HEK293 (cell line): ENCODE measurements around the gene PLEKHJ1.
A peak's percentile ranks its signal among the peaks of the same experiment; 100 is the strongest.

Experiments
- BCL11B ChIP-seq: fragments of 450-650 bp; formaldehyde crosslinking; IDR thresholded peaks from 2 replicates; pipeline ENCODE4 v1.5.1; 2016; ENCODE audit warnings: low read depth, missing biosample characterization, missing genetic modification characterization
- REPIN1 ChIP-seq: fragments of 450-650 bp; formaldehyde crosslinking; IDR thresholded peaks from 2 replicates; pipeline ENCODE4 v1.5.1; 2017; ENCODE audit warnings: missing biosample characterization, missing genetic modification characterization, low read depth
- SCRT2 ChIP-seq: fragments of 450-650 bp; formaldehyde crosslinking; IDR thresholded peaks from 2 replicates; pipeline ENCODE4 v1.5.1; 2016; ENCODE audit warnings: missing biosample characterization, missing genetic modification characterization
- YY1 ChIP-seq: fragments of 450-650 bp; formaldehyde crosslinking; IDR thresholded peaks from 2 replicates; pipeline ENCODE4 v1.5.1; 2018; ENCODE audit warnings: missing biosample characterization, missing genetic modification characterization
- ZBTB26 ChIP-seq: fragments of 450-650 bp; formaldehyde crosslinking; optimal IDR thresholded peaks from 2 replicates; pipeline ENCODE3; 2016; ENCODE audit warnings: missing biosample characterization, mild to moderate bottlenecking, missing genetic modification characterization
- ZBTB8A ChIP-seq: fragments of 450-650 bp; formaldehyde crosslinking; IDR thresholded peaks from 2 replicates; pipeline ENCODE4 v1.5.1; 2016; ENCODE audit warnings: missing biosample characterization, missing genetic modification characterization
- ZNF138 ChIP-seq: fragments of 450-650 bp; formaldehyde crosslinking; IDR thresholded peaks from 2 replicates; pipeline ENCODE4 v1.5.1; 2016; ENCODE audit warnings: missing biosample characterization, missing genetic modification characterization, borderline replicate concordance
- ZNF140 ChIP-seq: fragments of 450-650 bp; formaldehyde crosslinking; IDR thresholded peaks from 2 replicates; pipeline ENCODE4 v1.5.1; 2016; ENCODE audit warnings: missing biosample characterization, missing genetic modification characterization
- ZNF398 ChIP-seq: fragments of 450-650 bp; formaldehyde crosslinking; IDR thresholded peaks from 2 replicates; pipeline ENCODE4 v1.5.1; 2017; ENCODE audit warnings: missing biosample characterization, missing genetic modification characterization
- ZNF510 ChIP-seq: fragments of 450-650 bp; formaldehyde crosslinking; IDR thresholded peaks from 2 replicates; pipeline ENCODE4 v1.5.1; 2018; ENCODE audit warnings: mild to moderate bottlenecking, missing genetic modification characterization, missing biosample characterization; ENCODE audit not compliant: insufficient replicate concordance
- ZNF548 ChIP-seq: fragments of 450-650 bp; formaldehyde crosslinking; IDR thresholded peaks from 2 replicates; pipeline ENCODE4 v1.5.1; 2016; ENCODE audit warnings: missing biosample characterization, missing genetic modification characterization
- ZNF623 ChIP-seq: fragments of 450-650 bp; formaldehyde crosslinking; IDR thresholded peaks from 2 replicates; pipeline ENCODE4 v1.5.1; 2016; ENCODE audit warnings: missing biosample characterization, missing genetic modification characterization
- ZNF692 ChIP-seq: fragments of 450-650 bp; formaldehyde crosslinking; IDR thresholded peaks from 2 replicates; pipeline ENCODE4 v1.5.1; 2016; ENCODE audit warnings: missing biosample characterization, missing genetic modification characterization
- ZNF768 ChIP-seq: fragments of 450-650 bp; formaldehyde crosslinking; IDR thresholded peaks from 2 replicates; pipeline ENCODE4 v1.5.1; 2018; ENCODE audit warnings: missing biosample characterization, mild to moderate bottlenecking, missing genetic modification characterization
- ZNF837 ChIP-seq: fragments of 450-650 bp; formaldehyde crosslinking; IDR thresholded peaks from 2 replicates; pipeline ENCODE4 v1.5.1; 2016; ENCODE audit warnings: missing biosample characterization, missing genetic modification characterization
- ZXDB ChIP-seq: fragments of 450-650 bp; formaldehyde crosslinking; IDR thresholded peaks from 2 replicates; pipeline ENCODE4 v1.5.1; 2016; ENCODE audit warnings: missing biosample characterization, missing genetic modification characterization
- TF ChIP-seq, protein P1 (sequence below): fragments of 450-650 bp; formaldehyde crosslinking; IDR thresholded peaks from 2 replicates; pipeline ENCODE4 v1.5.1; 2017; ENCODE audit warnings: missing biosample characterization, missing genetic modification characterization
- TF ChIP-seq, protein P2 (sequence below): fragments of 450-650 bp; formaldehyde crosslinking; IDR thresholded peaks from 2 replicates; pipeline ENCODE4 v1.5.1; 2016; ENCODE audit warnings: missing biosample characterization, missing genetic modification characterization, low read depth
- TF ChIP-seq, protein P3 (sequence below): fragments of 450-650 bp; formaldehyde crosslinking; IDR thresholded peaks from 2 replicates; pipeline ENCODE4 v1.5.1; 2017; ENCODE audit warnings: missing biosample characterization, missing genetic modification characterization

Gene PLEKHJ1

GRCh38 chr19:2253106-2254063, 17.3 kb upstream of the PLEKHJ1 start (continued):
- peak; percentile 13; the same call in 1 of the 2 replicates for TF ChIP-seq BCL11B (tag by site-specific recombination)
- TF ChIP-seq ZNF837 (tag by site-specific recombination), result 0 out of 2 replicates have a peak, but pooled peaks have one; percentile 11
- no peak for TF ChIP-seq ZNF398
- TF ChIP-seq ZNF138 (tag by site-specific recombination), result no peak
- TF ChIP-seq, protein P1, sequence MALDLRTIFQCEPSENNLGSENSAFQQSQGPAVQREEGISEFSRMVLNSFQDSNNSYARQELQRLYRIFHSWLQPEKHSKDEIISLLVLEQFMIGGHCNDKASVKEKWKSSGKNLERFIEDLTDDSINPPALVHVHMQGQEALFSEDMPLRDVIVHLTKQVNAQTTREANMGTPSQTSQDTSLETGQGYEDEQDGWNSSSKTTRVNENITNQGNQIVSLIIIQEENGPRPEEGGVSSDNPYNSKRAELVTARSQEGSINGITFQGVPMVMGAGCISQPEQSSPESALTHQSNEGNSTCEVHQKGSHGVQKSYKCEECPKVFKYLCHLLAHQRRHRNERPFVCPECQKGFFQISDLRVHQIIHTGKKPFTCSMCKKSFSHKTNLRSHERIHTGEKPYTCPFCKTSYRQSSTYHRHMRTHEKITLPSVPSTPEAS (tag by site-specific recombination), result no peak
- peak; percentile 53 for TF ChIP-seq SCRT2 (tag by site-specific recombination)
- TF ChIP-seq, protein P2, sequence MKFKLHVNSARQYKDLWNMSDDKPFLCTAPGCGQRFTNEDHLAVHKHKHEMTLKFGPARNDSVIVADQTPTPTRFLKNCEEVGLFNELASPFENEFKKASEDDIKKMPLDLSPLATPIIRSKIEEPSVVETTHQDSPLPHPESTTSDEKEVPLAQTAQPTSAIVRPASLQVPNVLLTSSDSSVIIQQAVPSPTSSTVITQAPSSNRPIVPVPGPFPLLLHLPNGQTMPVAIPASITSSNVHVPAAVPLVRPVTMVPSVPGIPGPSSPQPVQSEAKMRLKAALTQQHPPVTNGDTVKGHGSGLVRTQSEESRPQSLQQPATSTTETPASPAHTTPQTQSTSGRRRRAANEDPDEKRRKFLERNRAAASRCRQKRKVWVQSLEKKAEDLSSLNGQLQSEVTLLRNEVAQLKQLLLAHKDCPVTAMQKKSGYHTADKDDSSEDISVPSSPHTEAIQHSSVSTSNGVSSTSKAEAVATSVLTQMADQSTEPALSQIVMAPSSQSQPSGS (tag by site-specific recombination), result no peak
- no peak for TF ChIP-seq ZNF623 (tag by site-specific recombination)
- no peak for TF ChIP-seq REPIN1 (tag by site-specific recombination)
- TF ChIP-seq ZBTB8A (tag by site-specific recombination), result no peak
- no peak for TF ChIP-seq ZNF510 (tag by site-specific recombination)
- no peak for TF ChIP-seq ZNF140 (tag by site-specific recombination)
- no peak for TF ChIP-seq ZXDB (tag by site-specific recombination)
- TF ChIP-seq ZBTB26 (tag by site-specific recombination), result no peak
- TF ChIP-seq YY1 (tag by site-specific recombination), result no peak
- no peak for TF ChIP-seq ZNF768 (tag by site-specific recombination)
- TF ChIP-seq, protein P3, sequence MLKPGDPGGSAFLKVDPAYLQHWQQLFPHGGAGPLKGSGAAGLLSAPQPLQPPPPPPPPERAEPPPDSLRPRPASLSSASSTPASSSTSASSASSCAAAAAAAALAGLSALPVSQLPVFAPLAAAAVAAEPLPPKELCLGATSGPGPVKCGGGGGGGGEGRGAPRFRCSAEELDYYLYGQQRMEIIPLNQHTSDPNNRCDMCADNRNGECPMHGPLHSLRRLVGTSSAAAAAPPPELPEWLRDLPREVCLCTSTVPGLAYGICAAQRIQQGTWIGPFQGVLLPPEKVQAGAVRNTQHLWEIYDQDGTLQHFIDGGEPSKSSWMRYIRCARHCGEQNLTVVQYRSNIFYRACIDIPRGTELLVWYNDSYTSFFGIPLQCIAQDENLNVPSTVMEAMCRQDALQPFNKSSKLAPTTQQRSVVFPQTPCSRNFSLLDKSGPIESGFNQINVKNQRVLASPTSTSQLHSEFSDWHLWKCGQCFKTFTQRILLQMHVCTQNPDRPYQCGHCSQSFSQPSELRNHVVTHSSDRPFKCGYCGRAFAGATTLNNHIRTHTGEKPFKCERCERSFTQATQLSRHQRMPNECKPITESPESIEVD, result no peak
- TF ChIP-seq ZNF692 (tag by site-specific recombination), result no peak
- TF ChIP-seq ZNF548 (tag by site-specific recombination), result no peak
